OCI-LY3 (cell line): Measurements from ENCODE around the gene COCH.
A peak's percentile ranks its signal among the peaks of the same experiment; 100 is the strongest.

Experiments used
- H2AFZ ChIP-seq: fragments of 200-600, 300-600 bp; shearing (Covaris generic); 2 replicates; pipeline ENCODE4 v1.6.0; 2014; ENCODE audit warnings: antibody characterized with exemption, low read depth, low read length
- H3K27ac ChIP-seq: fragments of 200-600, 300-600 bp; sonication (generic); 2 replicates; pipeline ENCODE4 v1.5.1; 2014; ENCODE audit warnings: mild to moderate bottlenecking, low read length, moderate library complexity, mixed read lengths
- H3K27me3 ChIP-seq: fragments of 200-600, 300-600 bp; sonication (generic); 2 replicates; pipeline ENCODE4 v1.6.1; 2014; ENCODE audit warnings: low read depth, low read length, mixed read lengths
- H3K36me3 ChIP-seq: fragments of 200-600, 300-600 bp; sonication (generic); replicated peaks from 2 replicates; pipeline ENCODE3; 2014; ENCODE audit warnings: low read depth, low read length, mixed read lengths
- H3K4me1 ChIP-seq: fragments of 300-600, 200-600 bp; sonication (generic); 2 replicates; pipeline ENCODE4 v1.6.1; 2014; ENCODE audit warnings: low read length, mixed read lengths
- H3K4me2 ChIP-seq: fragments of 200-600, 300-600 bp; sonication (generic); 2 replicates; pipeline ENCODE4 v1.6.1; 2014; ENCODE audit warnings: low read length, mixed read lengths
- H3K4me3 ChIP-seq: fragments of 300-600, 200-600 bp; sonication (generic); 2 replicates; pipeline ENCODE4 v1.5.1; 2014; ENCODE audit warnings: antibody characterized with exemption, mild to moderate bottlenecking, low read length, moderate library complexity
- H3K79me2 ChIP-seq: fragments of 300-600, 200-600 bp; shearing (Covaris generic); 2 replicates; pipeline ENCODE4 v1.6.1; 2014; ENCODE audit warnings: mild to moderate bottlenecking, low read length, mixed read lengths
- H3K9ac ChIP-seq: fragments of 300-600, 200-600 bp; shearing (Covaris generic); 2 replicates; pipeline ENCODE4 v1.6.0; 2014; ENCODE audit warnings: mild to moderate bottlenecking, low read length, moderate library complexity
- H3K9me3 ChIP-seq: fragments of 200-600, 300-600 bp; shearing (Covaris generic); 2 replicates; pipeline ENCODE4 v1.6.1; 2014; ENCODE audit warnings: low read length, mixed read lengths; ENCODE audit not compliant: insufficient read depth
- H4K20me1 ChIP-seq: fragments of 200-600, 300-600 bp; sonication (generic); 2 replicates; pipeline ENCODE4 v1.6.1; 2016; ENCODE audit warnings: low read length, mixed read lengths; ENCODE audit not compliant: insufficient read depth
- EZH2phosphoT487 ChIP-seq: fragments of 200-600 bp; shearing (Covaris generic); IDR thresholded peaks from 2 replicates; pipeline ENCODE4 v1.6.1; 2018; ENCODE audit warnings: antibody characterized with exemption, mixed run types, low read depth
- TF ChIP-seq, protein P1 (sequence below): fragments of 200-600, 300-600 bp; sonication (generic); IDR thresholded peaks from 2 replicates; pipeline ENCODE4 v1.5.1; 2014; ENCODE audit warnings: antibody characterized with exemption, low read length, low read depth

Gene COCH

DNA sequence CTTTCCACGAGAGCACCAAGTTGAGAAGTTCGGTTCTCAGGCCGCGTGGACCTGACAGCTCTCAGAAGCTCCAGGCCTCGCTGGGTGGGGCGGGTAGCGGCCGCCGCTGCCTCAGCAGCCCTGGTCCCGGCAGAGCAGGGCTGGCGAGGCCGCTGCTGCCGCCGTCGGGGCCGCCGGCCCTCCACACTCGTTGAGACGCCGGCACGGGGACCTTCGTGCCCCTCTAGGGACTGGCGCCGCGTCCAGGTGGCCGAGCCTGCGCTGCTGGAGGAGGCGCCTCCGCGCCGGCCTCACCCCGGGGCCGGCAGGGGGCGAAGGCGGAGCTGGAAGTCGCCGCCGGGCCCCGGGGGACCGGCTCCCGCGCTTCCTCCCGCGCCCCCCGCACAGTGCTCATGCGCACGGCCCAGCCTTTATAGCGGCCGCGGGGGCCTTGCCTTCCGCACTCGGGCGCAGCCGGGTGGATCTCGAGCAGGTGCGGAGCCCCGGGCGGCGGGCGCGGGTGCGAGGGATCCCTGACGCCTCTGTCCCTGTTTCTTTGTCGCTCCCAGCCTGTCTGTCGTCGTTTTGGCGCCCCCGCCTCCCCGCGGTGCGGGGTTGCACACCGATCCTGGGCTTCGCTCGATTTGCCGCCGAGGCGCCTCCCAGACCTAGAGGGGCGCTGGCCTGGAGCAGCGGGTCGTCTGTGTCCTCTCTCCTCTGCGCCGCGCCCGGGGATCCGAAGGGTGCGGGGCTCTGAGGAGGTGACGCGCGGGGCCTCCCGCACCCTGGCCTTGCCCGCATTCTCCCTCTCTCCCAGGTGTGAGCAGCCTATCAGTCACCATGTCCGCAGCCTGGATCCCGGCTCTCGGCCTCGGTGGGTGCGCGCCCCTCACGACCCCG lies at the start of gene COCH:
Gene COCH (plus strand): TSS at position 440 of the 879 bp plus-strand sequence. CDS start 380 bp downstream, at position 820.
- Histone ChIP-seq H3K4me3 (peak within 1 kb of the TSS; percentile 96), H3K9ac (peak within 1 kb of the TSS; percentile 89), H3K27me3 (no peaks in the 10 kb centered on the region), H3K4me2 (peak within 1 kb of the TSS; percentile 98), H3K79me2 (no peaks in the 10 kb centered on the region), H4K20me1 (no peaks in the 10 kb centered on the region), H3K36me3 (no peaks in the 10 kb centered on the region), H3K9me3 (no peaks in the 10 kb centered on the region), H3K4me1 (peaks cover 18% of the 10 kb centered on the region), H3K27ac (no peak within 1 kb of the TSS), H2AFZ (peak within 1 kb of the TSS; percentile 96)
- TF ChIP-seq EZH2phosphoT487 = no peak
- TF ChIP-seq, protein P1, sequence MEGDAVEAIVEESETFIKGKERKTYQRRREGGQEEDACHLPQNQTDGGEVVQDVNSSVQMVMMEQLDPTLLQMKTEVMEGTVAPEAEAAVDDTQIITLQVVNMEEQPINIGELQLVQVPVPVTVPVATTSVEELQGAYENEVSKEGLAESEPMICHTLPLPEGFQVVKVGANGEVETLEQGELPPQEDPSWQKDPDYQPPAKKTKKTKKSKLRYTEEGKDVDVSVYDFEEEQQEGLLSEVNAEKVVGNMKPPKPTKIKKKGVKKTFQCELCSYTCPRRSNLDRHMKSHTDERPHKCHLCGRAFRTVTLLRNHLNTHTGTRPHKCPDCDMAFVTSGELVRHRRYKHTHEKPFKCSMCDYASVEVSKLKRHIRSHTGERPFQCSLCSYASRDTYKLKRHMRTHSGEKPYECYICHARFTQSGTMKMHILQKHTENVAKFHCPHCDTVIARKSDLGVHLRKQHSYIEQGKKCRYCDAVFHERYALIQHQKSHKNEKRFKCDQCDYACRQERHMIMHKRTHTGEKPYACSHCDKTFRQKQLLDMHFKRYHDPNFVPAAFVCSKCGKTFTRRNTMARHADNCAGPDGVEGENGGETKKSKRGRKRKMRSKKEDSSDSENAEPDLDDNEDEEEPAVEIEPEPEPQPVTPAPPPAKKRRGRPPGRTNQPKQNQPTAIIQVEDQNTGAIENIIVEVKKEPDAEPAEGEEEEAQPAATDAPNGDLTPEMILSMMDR = peak; percentile 39

DNA sequence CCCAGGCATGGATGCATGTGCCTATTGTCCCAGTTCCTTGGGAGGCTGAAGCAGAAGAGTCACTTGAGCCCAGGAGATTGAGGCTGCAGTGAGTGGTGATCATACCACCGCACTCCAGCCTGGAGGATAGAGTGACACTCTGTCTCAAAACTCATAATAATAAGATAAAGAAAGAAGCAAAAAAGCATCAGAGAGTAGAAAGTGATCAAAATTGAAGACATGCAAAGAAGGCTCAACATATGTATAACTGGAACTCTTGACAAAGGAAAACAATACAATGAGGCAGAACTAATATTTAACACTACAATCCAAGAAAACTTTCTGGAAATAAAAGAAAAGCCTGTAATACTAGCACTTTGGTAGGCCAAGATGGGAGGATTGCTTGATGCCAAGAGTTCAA lies 48.3 kb upstream of the COCH start:
- Histone ChIP-seq H3K27ac (no peak overlapping the region), H3K9ac (no peak overlapping the region), H2AFZ (no peak overlapping the region), H3K4me3 (no peak overlapping the region), H3K4me2 (no peak overlapping the region), H3K27me3 (no peaks in the 10 kb centered on the region), H4K20me1 (no peaks in the 10 kb centered on the region), H3K9me3 (peaks cover 5% of the 10 kb centered on the region; the same call in 1 of the 2 replicates), H3K36me3 (no peaks in the 10 kb centered on the region), H3K79me2 (no peaks in the 10 kb centered on the region), H3K4me1 (peaks cover 9% of the 10 kb centered on the region)
- no peak for TF ChIP-seq EZH2phosphoT487
- TF ChIP-seq, protein P1 = no peak

DNA sequence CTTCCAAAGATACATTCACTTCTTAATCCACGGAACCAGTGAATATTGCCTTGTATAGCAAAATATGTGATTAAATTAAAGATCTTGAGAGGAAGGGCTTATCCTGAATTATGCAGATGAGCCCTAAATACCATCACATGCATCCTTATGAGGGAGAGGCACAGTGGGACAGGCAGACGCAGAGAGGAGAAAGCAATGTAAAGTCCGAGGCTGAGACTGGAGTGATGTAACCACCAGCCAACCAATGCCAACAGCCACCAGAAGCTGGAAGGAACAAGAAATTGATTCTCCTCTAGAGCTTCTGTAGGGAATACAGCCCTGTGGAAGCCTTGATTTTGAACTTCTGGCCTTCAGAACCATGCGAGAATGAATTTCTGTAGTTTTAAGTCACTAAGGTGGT lies 44.5 kb upstream of the COCH start:
- no peak overlapping the region for H2AFZ ChIP-seq
- no peaks in the 10 kb centered on the region for H3K4me1 ChIP-seq
- H3K79me2 ChIP-seq = no peaks in the 10 kb centered on the region
- H3K9me3 ChIP-seq = peaks cover 5% of the 10 kb centered on the region; the same call in 1 of the 2 replicates
- H3K9ac ChIP-seq = no peak overlapping the region
- no peaks in the 10 kb centered on the region for H4K20me1 ChIP-seq
- TF ChIP-seq, protein P1 = no peak
- no peak for TF ChIP-seq EZH2phosphoT487
- H3K4me3 ChIP-seq = no peak overlapping the region
- no peaks in the 10 kb centered on the region for H3K36me3 ChIP-seq
- no peaks in the 10 kb centered on the region for H3K27me3 ChIP-seq
- H3K27ac ChIP-seq = no peak overlapping the region
- no peak overlapping the region for H3K4me2 ChIP-seq

DNA sequence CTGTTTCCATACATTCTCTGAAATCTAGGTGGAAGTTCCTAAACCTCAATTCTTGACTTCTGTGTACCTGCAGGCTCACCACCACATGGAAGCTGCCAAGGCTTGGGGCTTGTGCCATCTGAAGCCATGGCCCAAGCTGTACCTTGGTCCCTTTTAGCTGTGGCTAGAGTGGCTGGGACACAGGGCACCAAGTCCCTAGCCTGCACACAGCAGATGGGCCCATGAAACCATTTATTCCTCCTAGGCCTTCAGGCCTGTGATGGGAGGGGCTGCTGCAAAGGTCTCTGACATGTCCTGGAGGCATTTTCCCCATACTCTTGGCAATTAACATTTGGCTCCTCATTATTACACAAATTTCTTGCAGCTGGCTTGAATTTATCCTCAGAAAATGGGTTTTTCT lies 40.0 kb upstream of the COCH start:
- no peaks in the 10 kb centered on the region for H3K36me3 ChIP-seq
- H3K27me3 ChIP-seq = no peaks in the 10 kb centered on the region
- H3K9ac ChIP-seq = no peak overlapping the region
- H3K27ac ChIP-seq = no peak overlapping the region
- no peak overlapping the region for H3K4me3 ChIP-seq
- no peaks in the 10 kb centered on the region for H3K9me3 ChIP-seq
- TF ChIP-seq EZH2phosphoT487 = no peak
- TF ChIP-seq, protein P1 = no peak
- H3K4me1 ChIP-seq = no peaks in the 10 kb centered on the region
- no peaks in the 10 kb centered on the region for H4K20me1 ChIP-seq
- H3K4me2 ChIP-seq = no peak overlapping the region
- H3K79me2 ChIP-seq = no peaks in the 10 kb centered on the region
- no peak overlapping the region for H2AFZ ChIP-seq
